Endothelial cell of umbilical vein (primary cell): ENCODE measurements around the gene IFT52. TPM values are rescaled to one million over a fixed set of nuclear protein-coding genes. Genes with fewer than 3 reads are reported as not detected.

Experiments
- BruUV-seq: library from RNA; stranded (reverse); fragments of 400-500 nt; replicated peaks from 2 replicates; lab custom pipeline; 2021; lab: Mats Ljungman, UMichigan
- CTCF ChIA-PET: fragments of 300-600, 350-600 bp; sonication (Branson Sonifier 250); formaldehyde crosslinking; loops from one replicate; lab custom pipeline; 2021; ENCODE audit warnings: antibody characterized with exemption, inconsistent platforms; lab: Charles Lee
- POLR2A ChIA-PET: fragments of 300-600, 350-600 bp; sonication (Branson Sonifier 250); formaldehyde crosslinking; loops from one replicate; lab custom pipeline; 2021; ENCODE audit warnings: antibody characterized with exemption, inconsistent platforms; lab: Charles Lee
- DNase-seq: peaks from one replicate; pipeline ENCODE4 v3.0.0-alpha.2; 2011; ENCODE audit warnings: low read depth, low spot score
- FAIRE-seq: peaks from 2 replicates; lab custom pipeline; 2011; peaks lifted over from hg19 to GRCh38; lab: Jason Lieb, UNC
- H2AFZ ChIP-seq: 2 replicates; pipeline ENCODE4 v1.6.0; 2012; ENCODE audit warnings: low read depth, low read length, control low read depth, inconsistent platforms
- H3K27ac ChIP-seq: 2 replicates; pipeline ENCODE4 v1.5.1; 2011; ENCODE audit warnings: low read depth, mild to moderate bottlenecking, control low read depth, low read length, moderate library complexity; ENCODE audit not compliant: insufficient read depth
- H3K27me3 ChIP-seq, 2 experiments: 2 replicates each; pipeline versions ENCODE4 v1.6.0 to v1.6.1; 2011; ENCODE audit warnings: low read length in 2 of 2, mixed read lengths in 1 of 2; ENCODE audit not compliant: control insufficient read depth in 2 of 2, insufficient read depth in 2 of 2
- H3K36me3 ChIP-seq, 2 experiments: 2 replicates in 1 of 2; 3 replicates in 1 of 2; pipeline ENCODE4 v1.5.1; 2011; ENCODE audit warnings: low read length in 2 of 2, mild to moderate bottlenecking in 1 of 2, moderate library complexity in 1 of 2; ENCODE audit not compliant: control insufficient read depth in 2 of 2, insufficient read depth in 2 of 2; ENCODE audit errors: extremely low read depth in 1 of 2
- H3K4me1 ChIP-seq: 3 replicates; pipeline ENCODE4 v1.5.1; 2011; ENCODE audit warnings: mild to moderate bottlenecking, low read length; ENCODE audit not compliant: control insufficient read depth, insufficient read depth; ENCODE audit errors: extremely low read depth
- H3K4me2 ChIP-seq: 2 replicates; pipeline ENCODE4 v1.6.1; 2011; ENCODE audit warnings: low read length, control low read depth, mixed read lengths; ENCODE audit not compliant: insufficient read depth
- H3K4me3 ChIP-seq, 3 experiments: fragments of 200-600 bp in 1 of 3; sonication (generic), shearing (Covaris generic) in 1 of 3; replicated peaks in 1 of 3; 2 replicates each; pipeline ENCODE4 v1.5.1; 2011 to 2016; ENCODE audit warnings: control low read depth in 3 of 3, low read length in 3 of 3, mild to moderate bottlenecking in 2 of 3, inconsistent platforms in 1 of 3, low read depth in 1 of 3, moderate library complexity in 1 of 3; ENCODE audit not compliant: insufficient read depth in 1 of 3
- H3K79me2 ChIP-seq: 2 replicates; pipeline ENCODE4 v1.6.0; 2012; ENCODE audit warnings: low read length, inconsistent platforms; ENCODE audit not compliant: control insufficient read depth, insufficient read depth
- H3K9ac ChIP-seq: replicated peaks from 2 replicates; pipeline ENCODE3; 2011; ENCODE audit warnings: low read length, control low read depth; ENCODE audit not compliant: insufficient read depth; ENCODE audit errors: extremely low read depth
- H3K9me1 ChIP-seq: replicated peaks from 3 replicates; pipeline ENCODE4 v1.6.0; 2011; ENCODE audit warnings: mild to moderate bottlenecking, low read length; ENCODE audit not compliant: control insufficient read depth, insufficient read depth; ENCODE audit errors: extremely low read depth
- H3K9me3 ChIP-seq: replicated peaks from 2 replicates; pipeline ENCODE4 v1.5.1; 2012; ENCODE audit warnings: low read length, inconsistent platforms; ENCODE audit not compliant: control insufficient read depth, insufficient read depth
- H4K20me1 ChIP-seq: replicated peaks from 2 replicates; pipeline ENCODE3; 2011; ENCODE audit warnings: mild to moderate bottlenecking, low read length; ENCODE audit not compliant: control insufficient read depth, insufficient read depth; ENCODE audit errors: extremely low read depth
- EZH2 ChIP-seq: IDR thresholded peaks from 2 replicates; pipeline ENCODE4 v1.6.1; 2012; ENCODE audit warnings: borderline replicate concordance, low read depth, mild to moderate bottlenecking, moderate library complexity, low read length, inconsistent platforms; ENCODE audit not compliant: severe bottlenecking
- FOS ChIP-seq: IDR thresholded peaks from 2 replicates; pipeline ENCODE4 v1.6.1; 2011; ENCODE audit warnings: mild to moderate bottlenecking, low read length, moderate library complexity, borderline replicate concordance; ENCODE audit not compliant: insufficient read depth
- GATA2 ChIP-seq: IDR thresholded peaks from 2 replicates; pipeline ENCODE4 v1.7.0; 2011; ENCODE audit warnings: low read depth, mild to moderate bottlenecking, moderate library complexity, mixed read lengths, low read length; ENCODE audit not compliant: insufficient read length, insufficient read depth
- JUN ChIP-seq: IDR thresholded peaks from 2 replicates; pipeline ENCODE4 v1.6.1; 2011; ENCODE audit warnings: borderline replicate concordance, low read depth; ENCODE audit not compliant: insufficient read length, insufficient read depth
- MYC ChIP-seq: IDR thresholded peaks from one replicate; pipeline ENCODE4 v1.6.1; 2011; ENCODE audit warnings: mild to moderate bottlenecking, low read depth, low read length
- POLR2A ChIP-seq: IDR thresholded peaks from 2 replicates; pipeline ENCODE4 v1.6.1; 2012; ENCODE audit warnings: low read depth, mild to moderate bottlenecking, control low read depth, low read length
- POLR2AphosphoS5 ChIP-seq: IDR thresholded peaks from 2 replicates; pipeline ENCODE4 v1.6.1; 2012; ENCODE audit warnings: low read depth, mild to moderate bottlenecking, control low read depth, low read length, moderate library complexity; ENCODE audit not compliant: insufficient read depth
- dilution Hi-C: fragments of 300-500 bp; cut with MboI; formaldehyde crosslinking; loops from one replicate; pipeline ENCODE4 v1.15.0; 2019; ENCODE audit warnings: low sequenced_read_pairs; ENCODE audit not compliant: extremely low pct_ligation_motif_present
- intact Hi-C: fragments of 100-400 bp; cut with micrococcal nuclease; formaldehyde crosslinking; loops from one replicate; pipeline ENCODE4 v1.10.0; 2022
- polyA plus RNA-seq, 4 experiments: library from polyadenylated mRNA; depleted of rRNA in 3 of 4; stranded (reverse) in 3 of 4; unstranded in 1 of 4; fragments of >200 nt; gene quantifications; 2 replicates each; pipeline versions ENCODE4 v1.2.1 to v1.2.3, GENCODE V29; 2011 to 2012; ENCODE audit warnings: missing spikeins in 1 of 4
- total RNA-seq: library from RNA; stranded (reverse); gene quantifications from 2 replicates; pipeline ENCODE4 v1.2.3, GENCODE V29; 2021
- TF ChIP-seq, protein P1 (sequence below): IDR thresholded peaks from 2 replicates; pipeline ENCODE4 v1.6.1; 2011; ENCODE audit not compliant: insufficient read depth, insufficient read length
- TF ChIP-seq, protein P2 (sequence below), 2 donors: IDR thresholded peaks; 1 replicate in 1 of 2; 2 replicates in 1 of 2; pipeline ENCODE4 v1.5.1; 2011; ENCODE audit warnings: low read length in 2 of 2, mild to moderate bottlenecking in 2 of 2, moderate library complexity in 2 of 2, control low read depth in 1 of 2, inconsistent platforms in 1 of 2, low read depth in 1 of 2; ENCODE audit not compliant: insufficient read depth in 1 of 2; ENCODE audit errors: extremely low read depth in 1 of 2

IFT52 gene
- total and polyA plus RNA-seq, 2 donors (not counting 3 experiments of a cell fraction or from before 2014, with no cell fraction given): 30.0 to 33.4 TPM

DNA sequence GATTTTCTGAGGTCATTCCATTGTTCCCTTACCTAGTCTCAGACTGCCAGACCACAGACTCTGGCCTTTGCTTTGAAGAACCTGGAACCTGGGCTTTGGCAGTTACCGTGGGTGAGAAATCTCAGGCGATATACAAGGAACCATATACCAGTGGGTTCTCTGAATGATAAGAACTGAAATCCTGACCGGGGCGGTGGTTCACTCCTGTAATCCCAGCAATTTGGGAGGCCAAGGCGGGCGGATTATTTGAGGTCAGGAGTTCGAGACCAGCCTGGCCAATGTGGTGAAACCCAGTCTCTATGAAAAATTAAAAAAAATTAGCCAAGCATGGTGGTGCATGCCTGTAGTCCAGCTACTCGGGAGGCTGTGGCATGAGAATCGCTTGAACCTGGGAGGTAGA lies 46.2 kb upstream of the IFT52 start:
- Histone ChIP-seq H3K9me1 (no peaks in the 10 kb centered on the region), H3K27me3 (no peaks in the 10 kb centered on the region), H2AFZ (no peak overlapping the region), H3K4me3 (no peak overlapping the region), H3K27ac (no peak overlapping the region), H3K9me3 (no peaks in the 10 kb centered on the region), H4K20me1 (no peaks in the 10 kb centered on the region), H3K4me1 (peaks cover 6% of the 10 kb centered on the region), H3K36me3 (no peaks in the 10 kb centered on the region), H3K4me2 (no peak overlapping the region), H3K79me2 (no peaks in the 10 kb centered on the region), H3K9ac (no peak overlapping the region)
- intact Hi-C loops: no loop called here
- POLR2A ChIA-PET: no interaction called here
- no peak for FAIRE-seq
- DNase-seq: no peak
- TF ChIP-seq EZH2 (no peak), POLR2A (no peak), JUN (no peak), MYC (no peak), FOS (no peak), GATA2 (no peak), POLR2AphosphoS5 (no peak)
- TF ChIP-seq, protein P1, sequence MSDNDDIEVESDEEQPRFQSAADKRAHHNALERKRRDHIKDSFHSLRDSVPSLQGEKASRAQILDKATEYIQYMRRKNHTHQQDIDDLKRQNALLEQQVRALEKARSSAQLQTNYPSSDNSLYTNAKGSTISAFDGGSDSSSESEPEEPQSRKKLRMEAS: no peak
- TF ChIP-seq, protein P2, sequence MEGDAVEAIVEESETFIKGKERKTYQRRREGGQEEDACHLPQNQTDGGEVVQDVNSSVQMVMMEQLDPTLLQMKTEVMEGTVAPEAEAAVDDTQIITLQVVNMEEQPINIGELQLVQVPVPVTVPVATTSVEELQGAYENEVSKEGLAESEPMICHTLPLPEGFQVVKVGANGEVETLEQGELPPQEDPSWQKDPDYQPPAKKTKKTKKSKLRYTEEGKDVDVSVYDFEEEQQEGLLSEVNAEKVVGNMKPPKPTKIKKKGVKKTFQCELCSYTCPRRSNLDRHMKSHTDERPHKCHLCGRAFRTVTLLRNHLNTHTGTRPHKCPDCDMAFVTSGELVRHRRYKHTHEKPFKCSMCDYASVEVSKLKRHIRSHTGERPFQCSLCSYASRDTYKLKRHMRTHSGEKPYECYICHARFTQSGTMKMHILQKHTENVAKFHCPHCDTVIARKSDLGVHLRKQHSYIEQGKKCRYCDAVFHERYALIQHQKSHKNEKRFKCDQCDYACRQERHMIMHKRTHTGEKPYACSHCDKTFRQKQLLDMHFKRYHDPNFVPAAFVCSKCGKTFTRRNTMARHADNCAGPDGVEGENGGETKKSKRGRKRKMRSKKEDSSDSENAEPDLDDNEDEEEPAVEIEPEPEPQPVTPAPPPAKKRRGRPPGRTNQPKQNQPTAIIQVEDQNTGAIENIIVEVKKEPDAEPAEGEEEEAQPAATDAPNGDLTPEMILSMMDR (IDR thresholded peaks at IDR 0.05; ENCODE audit: extremely low read depth in 1 of 2, insufficient read depth in 1 of 2, low read depth in 1 of 2, low read length in 2 of 2): no peak
- no TSS peak for BruUV-seq
- CTCF ChIA-PET: no interaction called here
- dilution Hi-C loops: no loop called here
